Measurements from ENCODE around the gene PLCG2.
A peak's percentile ranks its signal among the peaks of the same experiment; 100 is the strongest.

Gene PLCG2

GRCh38 chr16:81939164-81940056 lies 160.3 kb downstream of the PLCG2 start:
- in situ Hi-C loops (cut with HindIII; ENCODE audit: low sequenced_read_pairs), result no loop called here
- no peak overlapping the region for H3K4me3 ChIP-seq (ENCODE audit: low read depth, low read length)
- TF ChIP-seq, protein P1, sequence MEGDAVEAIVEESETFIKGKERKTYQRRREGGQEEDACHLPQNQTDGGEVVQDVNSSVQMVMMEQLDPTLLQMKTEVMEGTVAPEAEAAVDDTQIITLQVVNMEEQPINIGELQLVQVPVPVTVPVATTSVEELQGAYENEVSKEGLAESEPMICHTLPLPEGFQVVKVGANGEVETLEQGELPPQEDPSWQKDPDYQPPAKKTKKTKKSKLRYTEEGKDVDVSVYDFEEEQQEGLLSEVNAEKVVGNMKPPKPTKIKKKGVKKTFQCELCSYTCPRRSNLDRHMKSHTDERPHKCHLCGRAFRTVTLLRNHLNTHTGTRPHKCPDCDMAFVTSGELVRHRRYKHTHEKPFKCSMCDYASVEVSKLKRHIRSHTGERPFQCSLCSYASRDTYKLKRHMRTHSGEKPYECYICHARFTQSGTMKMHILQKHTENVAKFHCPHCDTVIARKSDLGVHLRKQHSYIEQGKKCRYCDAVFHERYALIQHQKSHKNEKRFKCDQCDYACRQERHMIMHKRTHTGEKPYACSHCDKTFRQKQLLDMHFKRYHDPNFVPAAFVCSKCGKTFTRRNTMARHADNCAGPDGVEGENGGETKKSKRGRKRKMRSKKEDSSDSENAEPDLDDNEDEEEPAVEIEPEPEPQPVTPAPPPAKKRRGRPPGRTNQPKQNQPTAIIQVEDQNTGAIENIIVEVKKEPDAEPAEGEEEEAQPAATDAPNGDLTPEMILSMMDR (IDR thresholded peaks at IDR 0.05; ENCODE audit: low read depth, low read length), result no peak
- no peak for DNase-seq (ENCODE audit: low read depth, low spot score)

- in situ Hi-C loops (cut with HindIII; ENCODE audit: low sequenced_read_pairs), result no loop called here
- DNase-seq (ENCODE audit: low read depth, low spot score), result peak; percentile 63
- TF ChIP-seq, protein P1 (IDR thresholded peaks at IDR 0.05; ENCODE audit: low read depth, low read length), result peak; percentile 51
- H3K4me3 ChIP-seq (ENCODE audit: low read depth, low read length), result no peak overlapping the region
Observed at GRCh38 chr16:81940781-81941560, 161.9 kb downstream of the PLCG2 start.

GRCh38 chr16:81942007-81942601 lies 163.0 kb downstream of the PLCG2 start:
- in situ Hi-C loops (cut with HindIII; ENCODE audit: low sequenced_read_pairs), result no loop called here
- TF ChIP-seq, protein P1 (IDR thresholded peaks at IDR 0.05; ENCODE audit: low read depth, low read length), result no peak
- DNase-seq (ENCODE audit: low read depth, low spot score), result no peak
- H3K4me3 ChIP-seq (ENCODE audit: low read depth, low read length), result no peak overlapping the region

DNA sequence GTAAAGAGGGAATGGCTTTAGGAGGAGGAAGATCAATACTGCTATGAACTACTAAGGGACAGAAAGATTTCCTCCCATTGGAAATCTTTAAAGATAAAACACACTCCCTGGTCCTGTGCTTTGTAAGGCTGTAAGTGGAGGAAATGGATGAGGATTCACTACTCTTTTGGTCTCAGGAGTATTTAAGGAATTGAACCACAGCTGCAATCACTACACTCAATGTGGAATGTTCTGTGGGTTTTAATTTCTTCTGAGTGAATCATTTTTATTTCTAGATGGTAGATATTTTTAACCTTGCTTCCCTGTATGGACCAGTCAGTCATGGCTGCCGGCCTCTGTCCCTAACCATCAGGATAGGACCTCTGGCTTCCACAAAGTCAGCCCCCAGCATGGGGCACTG lies 166.6 kb downstream of the PLCG2 start:
- TF ChIP-seq, protein P1 (IDR thresholded peaks at IDR 0.05; ENCODE audit: low read depth, low read length), result no peak
- H3K4me3 ChIP-seq (ENCODE audit: low read depth, low read length), result no peak overlapping the region
- peak; percentile 55 for DNase-seq (ENCODE audit: low read depth, low spot score)
- in situ Hi-C loops (cut with HindIII; ENCODE audit: low sequenced_read_pairs), result no loop called here

GRCh38 chr16:81946206-81946605 lies 167.1 kb downstream of the PLCG2 start:
- in situ Hi-C loops (cut with HindIII; ENCODE audit: low sequenced_read_pairs), result no loop called here
- TF ChIP-seq, protein P1 (IDR thresholded peaks at IDR 0.05; ENCODE audit: low read depth, low read length), result no peak
- no peak overlapping the region for H3K4me3 ChIP-seq (ENCODE audit: low read depth, low read length)
- peak; percentile 37 for DNase-seq (ENCODE audit: low read depth, low spot score)

DNA sequence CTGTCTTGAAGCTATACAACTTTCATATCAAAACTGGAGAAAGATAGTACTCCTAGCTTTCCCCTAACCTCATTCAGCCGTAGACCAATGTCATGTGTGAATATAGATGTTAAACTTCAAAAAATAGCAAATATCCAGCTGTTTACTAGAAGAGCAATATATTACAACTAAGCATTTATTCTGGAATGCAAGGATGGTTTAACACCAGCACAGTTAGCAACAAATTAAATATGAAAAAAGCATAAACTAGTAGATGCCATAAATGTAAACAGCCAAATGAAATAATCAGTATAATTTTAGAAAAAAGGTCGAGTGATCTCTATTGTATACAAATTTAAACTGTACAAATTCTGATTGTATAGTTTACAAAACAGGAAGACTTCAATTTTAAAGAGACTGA lies 172.5 kb downstream of the PLCG2 start:
- H3K4me3 ChIP-seq (ENCODE audit: low read depth, low read length), result no peak overlapping the region
- in situ Hi-C loops (cut with HindIII; ENCODE audit: low sequenced_read_pairs), result no loop called here
- TF ChIP-seq, protein P1 (IDR thresholded peaks at IDR 0.05; ENCODE audit: low read depth, low read length), result no peak
- DNase-seq (ENCODE audit: low read depth, low spot score), result no peak

All from astrocyte of the spinal cord (primary cell).